Ishikawa (cell line): ENCODE data around the gene GATB.

Experiments used
- CEBPB ChIP-seq: IDR thresholded peaks from 2 replicates; pipeline ENCODE4 v1.6.1; 2012
- CREB1 ChIP-seq: IDR thresholded peaks from 2 replicates; pipeline ENCODE4 v1.6.1; 2012; ENCODE audit warnings: low read depth
- EGR1 ChIP-seq: IDR thresholded peaks from 2 replicates; pipeline ENCODE4 v1.6.1; 2012
- EP300 ChIP-seq: IDR thresholded peaks from 2 replicates; pipeline ENCODE4 v1.6.1; 2012; ENCODE audit warnings: borderline replicate concordance
- FOXM1 ChIP-seq: IDR thresholded peaks from 2 replicates; pipeline ENCODE4 v1.6.1; 2012; ENCODE audit warnings: low read depth, borderline replicate concordance
- NFIC ChIP-seq: IDR thresholded peaks from 2 replicates; pipeline ENCODE4 v1.6.1; 2012
- RAD21 ChIP-seq: IDR thresholded peaks from 2 replicates; pipeline ENCODE4 v1.6.1; 2012; ENCODE audit warnings: low read depth
- REST ChIP-seq: IDR thresholded peaks from 2 replicates; pipeline ENCODE4 v1.6.1; 2012; ENCODE audit warnings: low read depth, mild to moderate bottlenecking
- TAF1 ChIP-seq: IDR thresholded peaks from 2 replicates; pipeline ENCODE4 v1.6.1; 2012; ENCODE audit warnings: low read depth, mild to moderate bottlenecking
- TCF12 ChIP-seq: IDR thresholded peaks from 2 replicates; pipeline ENCODE4 v1.6.1; 2012; ENCODE audit warnings: low read depth
- TEAD4 ChIP-seq: IDR thresholded peaks from 2 replicates; pipeline ENCODE4 v1.6.1; 2012
- USF1 ChIP-seq: IDR thresholded peaks from 2 replicates; pipeline ENCODE4 v1.6.1; 2012
- YY1 ChIP-seq: IDR thresholded peaks from 2 replicates; pipeline ENCODE4 v1.6.1; 2012; ENCODE audit warnings: low read depth
- ZBTB7A ChIP-seq: IDR thresholded peaks from 2 replicates; pipeline ENCODE4 v1.6.1; 2012; ENCODE audit warnings: low read depth
- TF ChIP-seq, protein P1 (sequence below): IDR thresholded peaks from 2 replicates; pipeline ENCODE4 v1.6.1; 2012

GATB gene

DNA sequence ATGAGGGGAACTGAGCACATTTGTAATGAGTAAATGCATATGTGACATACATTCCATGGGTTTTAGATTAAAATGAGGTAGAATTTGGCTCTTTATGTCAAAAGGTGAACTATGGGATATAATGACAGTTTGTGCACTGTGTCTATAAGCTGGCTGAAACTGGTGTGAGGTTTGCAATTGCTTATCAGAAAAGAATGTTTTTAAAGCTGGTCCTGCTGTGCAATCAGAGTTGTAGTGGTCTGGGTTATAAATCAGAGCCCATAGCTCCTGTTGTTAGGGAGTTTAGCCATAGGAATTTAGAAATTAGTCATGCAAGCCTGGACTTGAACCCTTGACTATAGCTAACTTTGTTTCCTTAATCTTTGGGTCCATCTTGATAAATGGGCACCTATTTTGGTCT, 23.1 kb upstream of the GATB start:
- TF ChIP-seq NFIC = no peak
- TF ChIP-seq CREB1 = no peak
- no peak for TF ChIP-seq EGR1
- TF ChIP-seq YY1 = no peak
- TF ChIP-seq CEBPB = no peak
- TF ChIP-seq REST = no peak
- TF ChIP-seq, protein P1, sequence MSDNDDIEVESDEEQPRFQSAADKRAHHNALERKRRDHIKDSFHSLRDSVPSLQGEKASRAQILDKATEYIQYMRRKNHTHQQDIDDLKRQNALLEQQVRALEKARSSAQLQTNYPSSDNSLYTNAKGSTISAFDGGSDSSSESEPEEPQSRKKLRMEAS = no peak
- TF ChIP-seq ZBTB7A = no peak
- no peak for TF ChIP-seq TCF12
- no peak for TF ChIP-seq TEAD4
- no peak for TF ChIP-seq FOXM1
- TF ChIP-seq TAF1 = no peak
- no peak for TF ChIP-seq RAD21
- TF ChIP-seq EP300 = no peak
- no peak for TF ChIP-seq USF1

GRCh38 chr4:151782296-151782695, 21.5 kb upstream of the GATB start:
- no peak for TF ChIP-seq YY1

GRCh38 chr4:151781026-151781425, 20.2 kb upstream of the GATB start:
- TF ChIP-seq, protein P1 = no peak
- TF ChIP-seq CEBPB (no peak), EP300 (no peak), TCF12 (no peak), YY1 (no peak), TEAD4 (no peak), RAD21 (no peak), ZBTB7A (no peak)

DNA sequence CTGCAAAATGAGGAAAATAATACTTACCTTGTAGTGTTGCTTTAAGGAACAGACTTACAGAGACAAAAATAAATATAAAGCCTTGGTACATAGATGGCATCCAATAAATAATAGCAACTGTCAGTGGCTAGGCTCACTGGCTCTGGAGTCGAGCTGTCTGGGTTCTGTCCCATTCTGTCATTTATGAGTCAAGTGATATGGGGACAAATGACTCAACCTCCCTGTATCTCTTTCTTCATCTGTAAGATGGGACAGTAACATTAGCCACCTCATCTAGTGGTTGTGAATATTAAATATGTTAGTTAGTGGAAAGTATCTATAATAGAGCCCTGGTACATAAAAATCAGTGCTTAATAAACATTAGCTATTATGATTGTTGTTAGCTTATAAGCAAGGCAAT, 16.7 kb upstream of the GATB start:
- no peak for TF ChIP-seq FOXM1
- no peak for TF ChIP-seq TAF1
- TF ChIP-seq REST = no peak
- TF ChIP-seq EGR1 = no peak
- no peak for TF ChIP-seq CEBPB
- TF ChIP-seq CREB1 = no peak
- TF ChIP-seq, protein P1 = no peak
- no peak for TF ChIP-seq RAD21
- TF ChIP-seq TEAD4 = no peak
- TF ChIP-seq ZBTB7A = no peak
- no peak for TF ChIP-seq TCF12
- no peak for TF ChIP-seq EP300

GRCh38 chr4:151774324-151774723, 13.5 kb upstream of the GATB start:
- TF ChIP-seq, protein P1 = no peak
- TF ChIP-seq EP300 (no peak), YY1 (no peak), EGR1 (no peak), ZBTB7A (no peak), TCF12 (no peak), USF1 (no peak), NFIC (no peak), REST (no peak), RAD21 (no peak), CEBPB (no peak), TAF1 (no peak), FOXM1 (no peak), TEAD4 (no peak), CREB1 (no peak)
